K562 (cell line): ENCODE measurements around the gene AFAP1. TPM values are rescaled to one million over a fixed set of nuclear protein-coding genes. Genes with fewer than 3 reads are reported as not detected.

Experiments used
- ATAC-seq: fragments of 200-7000 bp; cut with Tn5 transposase; 3 replicates; pipeline ENCODE4 v1.9.1; 2020; ENCODE audit warnings: moderate library complexity
- BruUV-seq: library from RNA; stranded (reverse); fragments of 400-500 nt; replicated peaks from 2 replicates; lab custom pipeline; 2021; lab: Mats Ljungman, UMichigan
- CTCF ChIA-PET: fragments of 300-600 bp; formaldehyde crosslinking; extraction: SDS; loops from one replicate; lab custom pipeline; 2021; ENCODE audit warnings: low intra/inter-chr PET ratio; lab: Yijun Ruan, JAX
- POLR2A ChIA-PET: fragments of 300-600, 350-650 bp; sonication (Branson Sonifier 250); formaldehyde crosslinking; extraction: SDS; loops from one replicate; lab custom pipeline; 2021; ENCODE audit warnings: antibody characterized with exemption, inconsistent platforms; lab: Yijun Ruan, JAX
- DNase-seq, 4 experiments: peaks; one replicate each; pipeline versions ENCODE4 v3.0.0 to v3.0.0-alpha.2; 2011 to 2018; ENCODE audit warnings: low spot score in 3 of 4, mixed read lengths in 3 of 4; ENCODE audit errors: extremely low read depth in 1 of 4
- FAIRE-seq: peaks from 2 replicates; lab custom pipeline; 2011; peaks lifted over from hg19 to GRCh38; lab: Jason Lieb, UNC
- H2AFZ ChIP-seq: 2 replicates; pipeline ENCODE4 v1.6.0; 2011; ENCODE audit warnings: low read depth, low read length, control low read depth, inconsistent platforms
- H3K27ac ChIP-seq: fragments of 200-600 bp; 3 replicates; pipeline ENCODE4 v1.8.0; 2011; ENCODE audit warnings: low read depth, mild to moderate bottlenecking, control low read depth, inconsistent platforms, low read length, moderate library complexity, mixed read lengths; ENCODE audit errors: extremely low read depth
- H3K27me3 ChIP-seq, 2 experiments: fragments of 300-600 bp in 1 of 2; 2 replicates in 1 of 2; 3 replicates in 1 of 2; pipeline versions ENCODE4 v1.6.0 to v1.8.0; 2011; ENCODE audit warnings: inconsistent platforms in 2 of 2, low read length in 2 of 2, mild to moderate bottlenecking in 1 of 2, mixed read lengths in 1 of 2, moderate library complexity in 1 of 2; ENCODE audit not compliant: control insufficient read depth in 2 of 2, insufficient read depth in 2 of 2
- H3K36me3 ChIP-seq: fragments of 300-600 bp; 3 replicates; pipeline ENCODE4 v1.8.0; 2011; ENCODE audit warnings: mild to moderate bottlenecking, low read length, inconsistent platforms; ENCODE audit not compliant: control insufficient read depth, insufficient read depth
- H3K4me1 ChIP-seq, 2 experiments: fragments of 200-600 bp in 1 of 2; replicated peaks in 1 of 2; 2 replicates in 1 of 2; 3 replicates in 1 of 2; pipeline versions ENCODE4 v1.5.1 to v1.8.0; 2011; ENCODE audit warnings: inconsistent platforms in 2 of 2, low read length in 2 of 2, mild to moderate bottlenecking in 1 of 2, mixed read lengths in 1 of 2, moderate library complexity in 1 of 2; ENCODE audit not compliant: control insufficient read depth in 2 of 2, insufficient read depth in 2 of 2
- H3K4me2 ChIP-seq: 2 replicates; pipeline ENCODE4 v1.6.1; 2011; ENCODE audit warnings: low read length, control low read depth, inconsistent platforms, mixed read lengths; ENCODE audit not compliant: insufficient read depth
- H3K4me3 ChIP-seq: fragments of 200-600 bp; sonication (generic), shearing (Covaris generic); 2 replicates; pipeline ENCODE4 v1.5.1; 2016; ENCODE audit warnings: control low read depth, inconsistent platforms
- H3K79me2 ChIP-seq: fragments of 200-600 bp; 3 replicates; pipeline ENCODE4 v1.8.0; 2011; ENCODE audit warnings: low read length, inconsistent platforms; ENCODE audit not compliant: control insufficient read depth, insufficient read depth
- H3K9ac ChIP-seq, 2 experiments: 2 replicates each; pipeline versions ENCODE4 v1.6.0 to v1.6.1; 2011; ENCODE audit warnings: low read depth in 2 of 2, low read length in 2 of 2, control low read depth in 1 of 2, inconsistent platforms in 1 of 2, mild to moderate bottlenecking in 1 of 2, mixed read lengths in 1 of 2; ENCODE audit not compliant: insufficient read depth in 1 of 2
- H3K9me1 ChIP-seq: one replicate; pipeline ENCODE4 v1.6.0; 2011; ENCODE audit warnings: inconsistent platforms, mild to moderate bottlenecking, low read length, moderate library complexity; ENCODE audit not compliant: control insufficient read depth, insufficient read depth
- H3K9me3 ChIP-seq: replicated peaks from 2 replicates; pipeline ENCODE4 v1.5.1; 2011; ENCODE audit warnings: low read depth, low read length, inconsistent platforms; ENCODE audit not compliant: control insufficient read depth, insufficient read depth
- H4K20me1 ChIP-seq: replicated peaks from 2 replicates; pipeline ENCODE4 v1.6.1; 2011; ENCODE audit warnings: low read length, inconsistent platforms, mixed read lengths; ENCODE audit not compliant: control insufficient read depth, insufficient read depth
- ARID1B ChIP-seq: fragments of 450-650 bp; IDR thresholded peaks from 2 replicates; pipeline ENCODE4 v1.6.1; 2016; ENCODE audit warnings: antibody characterized with exemption, mild to moderate bottlenecking, inconsistent platforms
- ARID2 ChIP-seq: fragments of 450-650 bp; IDR thresholded peaks from 2 replicates; pipeline ENCODE4 v1.6.1; 2017; ENCODE audit warnings: antibody characterized with exemption, mild to moderate bottlenecking
- BDP1 ChIP-seq: IDR thresholded peaks from 3 replicates; pipeline ENCODE4 v1.6.1; 2011; ENCODE audit not compliant: insufficient read length, insufficient read depth
- CBX1 ChIP-seq: sonication (generic); IDR thresholded peaks from 2 replicates; pipeline ENCODE4 v1.6.1; 2016; ENCODE audit warnings: antibody characterized with exemption, low read depth, mild to moderate bottlenecking
- CREM ChIP-seq: IDR thresholded peaks from 2 replicates; pipeline ENCODE4 v1.6.1; 2014; ENCODE audit warnings: antibody characterized with exemption, low read depth
- ESRRB ChIP-seq: fragments of 250-450 bp; sonication (Bioruptor Pico); IDR thresholded peaks from 2 replicates; pipeline ENCODE4 v1.5.0; 2020; ENCODE audit warnings: mild to moderate bottlenecking, moderate library complexity, borderline replicate concordance
- GTF2A2 ChIP-seq: IDR thresholded peaks from 2 replicates; pipeline ENCODE4 v1.6.1; 2016; ENCODE audit warnings: mild to moderate bottlenecking, missing genetic modification characterization, missing compliant biosample characterization
- HCFC1 ChIP-seq: IDR thresholded peaks from 2 replicates; pipeline ENCODE4 v1.6.1; 2012; ENCODE audit warnings: low read depth, low read length, improper control_type of control experiment
- MXI1 ChIP-seq: IDR thresholded peaks from 2 replicates; pipeline ENCODE4 v1.6.1; 2011; ENCODE audit warnings: low read depth, mild to moderate bottlenecking, improper control_type of control experiment, low read length
- NCOA6 ChIP-seq: fragments of 450-650 bp; IDR thresholded peaks from 2 replicates; pipeline ENCODE4 v1.6.1; 2017; ENCODE audit warnings: mild to moderate bottlenecking
- ZBTB1 ChIP-seq: sonication (generic); formaldehyde crosslinking; IDR thresholded peaks from 2 replicates; pipeline ENCODE4 v1.8.1; 2023; ENCODE audit warnings: missing genetic modification reagents, low read depth, mild to moderate bottlenecking, borderline replicate concordance
- ZNF121 ChIP-seq: sonication (generic); formaldehyde crosslinking; conservative IDR thresholded peaks from 2 replicates; pipeline ENCODE4 v1.8.0; 2022; ENCODE audit warnings: missing genetic modification reagents
- ZNF175 ChIP-seq: fragments of 200-800 bp; sonication (Bioruptor generic); IDR thresholded peaks from 2 replicates; pipeline ENCODE4 v1.6.1; 2016; ENCODE audit warnings: low read depth, mild to moderate bottlenecking, missing genetic modification characterization, missing compliant biosample characterization
- ZNF23 ChIP-seq: fragments of 250-450 bp; sonication (Bioruptor Pico); IDR thresholded peaks from 2 replicates; pipeline ENCODE4 v1.4.0; 2020; ENCODE audit warnings: mild to moderate bottlenecking
- ZNF311 ChIP-seq: fragments of 250-450 bp; sonication (Bioruptor Pico); IDR thresholded peaks from 2 replicates; pipeline ENCODE4 v1.4.0; 2020; ENCODE audit warnings: mild to moderate bottlenecking, moderate library complexity
- ZNF696 ChIP-seq: fragments of 250-450 bp; sonication (Bioruptor Pico); conservative IDR thresholded peaks from 2 replicates; pipeline ENCODE4 v1.4.0; 2020; ENCODE audit warnings: mild to moderate bottlenecking, moderate library complexity
- WGBS: fragments of 100-300 bp; shearing (Covaris generic); methylation state at CpG from one replicate; pipeline ENCODE4 v1.1.6; 2016; ENCODE audit warnings: low coverage, mixed read lengths; ENCODE audit not compliant: insufficient coverage; ENCODE audit errors: missing lambda C conversion rate; 5-methylcytosine and 5-hydroxymethylcytosine counted together
- in situ Hi-C: fragments of 300-500 bp; cut with MboI; formaldehyde crosslinking; loops from 4 replicates; pipeline ENCODE4 v1.15.0; 2018; ENCODE audit warnings: inconsistent platforms, mixed read lengths
- intact Hi-C: fragments of 100-400 bp; cut with micrococcal nuclease; formaldehyde crosslinking; loops from 2 replicates; pipeline ENCODE4 v1.14.2; 2022
- polyA plus RNA-seq, 8 experiments: library from polyadenylated mRNA; depleted of rRNA in 4 of 8; stranded (reverse) in 5 of 8; unstranded in 3 of 8; fragments of >200 nt; fragmentation: Nextera tagmentation in 2 of 8; fragmentation: Illumina TruSeq in 1 of 8; extraction: Ambion mirVana in 2 of 8; extraction: Trizol in 1 of 8; gene quantifications; 2 replicates each; pipeline versions ENCODE4 v1.2.1 to v1.2.3, GENCODE V29; 2011 to 2014; ENCODE audit warnings: inconsistent platforms in 1 of 8, missing spikeins in 1 of 8
- total RNA-seq, 7 experiments: library from RNA; depleted of rRNA in 6 of 7; stranded (reverse); fragments of >200 nt in 6 of 7; fragmentation: Illumina TruSeq in 2 of 7; extraction: Trizol in 2 of 7; gene quantifications; 2 replicates each; pipeline versions ENCODE4 v1.2.1 to v1.2.3, GENCODE V29; 2011 to 2021; ENCODE audit warnings: low replicate concordance in 1 of 7
- TF ChIP-seq, protein P1 (sequence below): fragments of 450-650 bp; formaldehyde crosslinking; IDR thresholded peaks from 2 replicates; pipeline ENCODE4 v1.4.0; 2020; ENCODE audit warnings: mild to moderate bottlenecking, moderate library complexity
- TF ChIP-seq, protein P2 (sequence below): fragments of 250-450 bp; sonication (Bioruptor Pico); IDR thresholded peaks from 2 replicates; pipeline ENCODE4 v1.8.0; 2022; ENCODE audit warnings: inconsistent platforms, mild to moderate bottlenecking, moderate library complexity, borderline replicate concordance

Gene AFAP1
- total and polyA plus RNA-seq, 9 of the 15 experiments (the other 6 are each of a cell fraction or from before 2014, with no cell fraction given), result 0.07 to 0.42 (median 0.12) TPM; not detected in 1

GRCh38 chr4:7801641-7802040, 138.0 kb downstream of the AFAP1 start (continued):
- TF ChIP-seq ESRRB (CRISPR knock-in tag) (no peak), ARID1B (no peak), HCFC1 (no peak), CREM (no peak), CBX1 (no peak), ZNF311 (no peak), BDP1 (no peak), ZBTB1 (CRISPR knock-in tag) (no peak)
- TF ChIP-seq, protein P1, sequence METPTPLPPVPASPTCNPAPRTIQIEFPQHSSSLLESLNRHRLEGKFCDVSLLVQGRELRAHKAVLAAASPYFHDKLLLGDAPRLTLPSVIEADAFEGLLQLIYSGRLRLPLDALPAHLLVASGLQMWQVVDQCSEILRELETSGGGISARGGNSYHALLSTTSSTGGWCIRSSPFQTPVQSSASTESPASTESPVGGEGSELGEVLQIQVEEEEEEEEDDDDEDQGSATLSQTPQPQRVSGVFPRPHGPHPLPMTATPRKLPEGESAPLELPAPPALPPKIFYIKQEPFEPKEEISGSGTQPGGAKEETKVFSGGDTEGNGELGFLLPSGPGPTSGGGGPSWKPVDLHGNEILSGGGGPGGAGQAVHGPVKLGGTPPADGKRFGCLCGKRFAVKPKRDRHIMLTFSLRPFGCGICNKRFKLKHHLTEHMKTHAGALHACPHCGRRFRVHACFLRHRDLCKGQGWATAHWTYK (CRISPR knock-in tag), result no peak

GRCh38 chr4:7801001-7801400, 138.7 kb downstream of the AFAP1 start:
- in situ Hi-C loops (loop anchor here (5.0 kb wide), 2 partner anchors 51 to 186 kb away; no protein-coding TSS in a partner anchor), intact Hi-C loops (loop anchor here (5.0 to 10.0 kb wide), 3 partner anchors 41 to 606 kb away; partner anchors contain the start of gene SORCS2)
- Histone ChIP-seq H3K4me2 (no peak overlapping the region), H3K27ac (no peak overlapping the region), H3K4me1 (no peaks in the 10 kb centered on the region; a peak in 1 of 5 replicates), H4K20me1 (no peaks in the 10 kb centered on the region; the same call in 1 of the 2 replicates), H3K9me1 (no peaks in the 10 kb centered on the region), H3K79me2 (no peaks in the 10 kb centered on the region), H3K27me3 (peaks cover 14 to 46% of the 10 kb centered on the region in 2 experiments; a peak in 4 of 5 replicates), H3K9ac (no peak overlapping the region; a peak in 1 of 4 replicates), H3K9me3 (no peaks in the 10 kb centered on the region), H2AFZ (no peak overlapping the region), H3K4me3 (no peak overlapping the region), H3K36me3 (no peaks in the 10 kb centered on the region)
- ChIA-PET POLR2A (interaction anchor here (0.6 kb wide), 1 partner anchor 299 kb away, joined by 3 read pairs; no protein-coding TSS in a partner anchor), CTCF (interaction anchor here (0.5 kb wide), 1 partner anchor 1725 kb away, joined by 3 read pairs; no protein-coding TSS in a partner anchor)
- no TSS peak for BruUV-seq
- WGBS, result 2% methylated on average over 10 of the region's 10 CpGs
- no peak for FAIRE-seq
- no peak for DNase-seq
- no peak for ATAC-seq
- TF ChIP-seq, protein P2, sequence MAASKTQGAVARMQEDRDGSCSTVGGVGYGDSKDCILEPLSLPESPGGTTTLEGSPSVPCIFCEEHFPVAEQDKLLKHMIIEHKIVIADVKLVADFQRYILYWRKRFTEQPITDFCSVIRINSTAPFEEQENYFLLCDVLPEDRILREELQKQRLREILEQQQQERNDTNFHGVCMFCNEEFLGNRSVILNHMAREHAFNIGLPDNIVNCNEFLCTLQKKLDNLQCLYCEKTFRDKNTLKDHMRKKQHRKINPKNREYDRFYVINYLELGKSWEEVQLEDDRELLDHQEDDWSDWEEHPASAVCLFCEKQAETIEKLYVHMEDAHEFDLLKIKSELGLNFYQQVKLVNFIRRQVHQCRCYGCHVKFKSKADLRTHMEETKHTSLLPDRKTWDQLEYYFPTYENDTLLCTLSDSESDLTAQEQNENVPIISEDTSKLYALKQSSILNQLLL (CRISPR knock-in tag), result no peak
- TF ChIP-seq MXI1 (no peak), GTF2A2 (tag) (no peak), ZNF175 (CRISPR knock-in tag) (no peak), ZNF23 (CRISPR knock-in tag) (no peak), ZNF121 (CRISPR knock-in tag) (no peak), ZNF696 (no peak), NCOA6 (no peak), ARID2 (no peak)
- TF ChIP-seq, protein P1 (CRISPR knock-in tag), result no peak
